GM18508 (cell line): Measurements from ENCODE around the gene SIGLEC12.

Experiments used
- ATAC-seq: cut with Tn5 transposase; IDR thresholded peaks from one replicate; pipeline ENCODE4 v1.9.1; 2021; ENCODE audit warnings: moderate number of reproducible peaks; ENCODE audit not compliant: insufficient read depth, unreplicated experiment

The SIGLEC12 gene

DNA sequence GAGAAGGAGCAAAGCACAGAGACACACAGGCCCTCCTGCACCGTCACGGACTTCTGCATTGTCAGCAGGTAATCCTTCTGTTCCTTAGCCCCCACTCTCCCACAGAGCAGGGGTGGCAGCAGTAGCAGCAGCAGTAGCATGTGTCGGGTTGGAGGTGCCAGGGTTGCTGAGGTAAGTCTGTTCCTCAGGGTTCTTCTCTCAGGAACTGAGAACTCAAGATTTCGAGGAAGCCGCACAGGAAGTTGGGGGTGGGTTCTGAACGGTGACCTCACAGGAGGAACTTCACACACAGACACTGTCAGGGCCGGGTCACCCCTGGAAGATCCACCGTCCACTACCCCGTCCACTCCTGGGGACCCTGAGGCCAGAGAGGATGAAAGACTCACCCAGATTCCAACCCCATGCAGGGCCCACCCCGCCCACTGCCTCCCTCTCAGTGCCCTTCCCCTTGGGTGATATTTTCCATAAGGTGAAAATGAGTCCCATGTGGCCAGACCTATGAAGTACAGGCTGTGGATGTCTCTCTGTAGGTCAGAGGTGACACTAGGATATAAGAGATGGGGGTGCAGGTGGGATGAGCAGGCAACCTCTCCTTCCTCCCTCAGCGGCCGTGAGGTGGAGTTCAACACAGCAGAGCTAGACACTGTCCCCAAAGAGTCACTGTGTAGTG is at the start of gene SIGLEC12:
TSS of gene SIGLEC12 (minus strand) at position 207 of the 670 bp plus-strand sequence. CDS start at position 140, 67 bp downstream.
- no peak for ATAC-seq

DNA sequence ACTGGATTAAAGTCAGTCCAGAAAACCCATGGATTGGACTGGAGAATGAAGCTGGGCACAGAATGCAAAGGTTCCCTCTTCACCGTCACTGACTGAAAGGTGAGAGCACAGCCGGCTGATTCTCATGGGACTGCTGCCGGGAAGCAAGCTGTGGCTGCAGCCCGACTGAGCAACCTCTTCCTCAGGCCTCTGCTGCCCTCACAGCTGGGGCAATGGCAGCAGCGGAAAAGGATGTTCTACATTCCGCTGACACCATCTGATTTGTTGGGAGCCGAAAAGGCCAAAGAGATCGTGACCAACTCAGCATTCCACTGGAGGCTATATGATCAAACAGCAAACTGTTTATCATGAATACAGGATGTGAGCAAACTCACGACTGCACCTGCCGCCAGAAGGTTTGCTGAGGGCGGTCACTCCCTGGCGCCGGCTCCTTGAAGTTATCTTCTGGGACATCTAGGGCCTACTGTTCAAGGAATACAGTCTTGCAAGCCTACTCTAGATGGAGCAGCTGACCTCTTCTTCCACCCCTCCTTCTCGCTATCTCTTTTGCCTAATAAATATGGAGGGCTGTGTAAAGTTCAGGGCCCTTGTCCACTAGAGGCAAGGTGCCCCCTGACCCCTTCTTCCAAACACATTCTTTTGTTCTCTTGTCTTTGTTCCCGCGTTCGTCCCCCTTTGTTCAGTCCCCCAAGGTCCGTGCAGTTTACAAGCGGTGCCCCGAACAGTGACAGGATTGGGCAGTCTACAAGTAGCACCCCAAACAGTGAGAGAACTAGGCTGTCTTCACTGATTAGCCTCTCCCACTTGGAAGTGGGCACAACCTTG is 49.5 kb upstream of the SIGLEC12 start:
- ATAC-seq, result no peak

DNA sequence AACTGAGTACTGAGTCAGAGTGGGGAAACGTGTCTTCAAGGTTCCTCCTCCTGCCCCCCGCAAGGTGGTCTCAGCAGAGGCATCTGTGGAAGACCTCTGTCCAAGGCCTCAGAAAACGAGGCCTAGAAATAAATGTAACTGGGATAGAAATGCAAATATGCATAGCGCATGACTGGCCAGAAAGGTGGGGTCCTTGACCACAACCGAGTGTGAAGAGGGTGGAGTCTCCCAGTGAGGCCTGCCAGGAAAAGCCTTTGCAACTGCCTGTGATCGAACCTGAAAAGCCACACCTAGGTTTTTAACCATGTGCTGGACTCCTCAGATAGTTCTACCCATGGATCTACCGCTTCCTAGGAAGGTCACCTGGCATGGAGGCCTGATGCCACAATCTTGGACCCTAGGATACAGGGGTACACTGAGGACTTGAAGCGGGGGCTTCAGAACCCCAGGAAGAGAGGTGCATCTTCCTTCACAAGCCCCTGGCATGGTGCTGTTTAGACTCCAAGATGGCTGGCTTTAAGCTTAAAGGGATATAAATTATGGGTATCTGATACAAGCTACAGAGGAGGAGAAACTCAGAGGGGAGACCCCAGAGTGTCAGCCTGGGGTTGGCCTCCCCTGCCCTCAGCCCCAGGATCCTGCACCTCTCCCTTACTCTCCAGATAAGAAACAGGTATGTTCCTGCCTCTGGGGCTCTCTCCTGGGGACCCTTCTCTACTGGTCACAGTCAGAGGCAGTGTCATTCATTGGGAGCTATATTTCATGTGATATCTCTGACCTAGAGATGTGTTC is 48.1 kb upstream of the SIGLEC12 start:
- ATAC-seq, result no peak

DNA sequence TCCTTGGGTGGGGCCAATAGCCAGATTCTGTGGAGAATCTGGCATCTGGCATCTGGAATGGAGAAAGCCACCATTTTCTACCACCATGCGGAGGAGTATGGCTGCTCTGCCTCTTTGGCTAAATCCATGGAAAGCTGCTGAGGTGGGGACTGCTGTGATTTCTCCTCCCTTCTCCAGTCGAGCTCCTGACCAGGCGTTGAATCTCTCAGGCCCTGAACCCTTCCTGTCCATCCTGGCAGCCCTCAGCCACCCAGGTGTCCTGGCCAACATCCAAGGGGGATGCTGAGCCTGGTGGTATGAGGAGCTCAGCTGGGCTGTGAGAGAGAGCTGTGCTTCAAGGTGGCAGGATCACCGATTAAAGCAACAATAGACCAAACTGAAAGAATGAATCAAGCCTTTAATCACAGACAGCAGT is 47.3 kb upstream of the SIGLEC12 start:
- no peak for ATAC-seq

DNA sequence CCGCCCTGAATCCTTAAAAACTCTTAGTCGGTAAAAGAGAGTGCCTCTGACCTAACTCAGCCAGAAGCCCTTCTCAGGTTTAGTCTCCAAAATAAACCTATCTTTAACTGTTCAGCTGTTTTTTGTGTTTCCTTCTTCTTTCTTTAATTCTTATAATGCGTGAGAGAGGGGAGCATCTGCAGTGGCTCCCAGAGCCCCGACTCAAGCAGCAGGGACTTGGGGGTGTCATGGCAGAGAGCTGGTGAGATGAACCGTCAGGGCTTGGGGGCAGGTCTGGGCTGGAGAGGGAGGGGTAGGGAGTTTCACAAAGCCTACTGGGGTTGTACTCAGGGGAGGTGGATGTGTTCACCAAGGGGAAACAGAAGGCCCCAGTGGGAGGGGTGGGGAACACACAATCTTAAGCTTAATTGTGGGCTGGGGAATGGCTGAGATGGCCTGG is 46.6 kb upstream of the SIGLEC12 start:
- no peak for ATAC-seq

DNA sequence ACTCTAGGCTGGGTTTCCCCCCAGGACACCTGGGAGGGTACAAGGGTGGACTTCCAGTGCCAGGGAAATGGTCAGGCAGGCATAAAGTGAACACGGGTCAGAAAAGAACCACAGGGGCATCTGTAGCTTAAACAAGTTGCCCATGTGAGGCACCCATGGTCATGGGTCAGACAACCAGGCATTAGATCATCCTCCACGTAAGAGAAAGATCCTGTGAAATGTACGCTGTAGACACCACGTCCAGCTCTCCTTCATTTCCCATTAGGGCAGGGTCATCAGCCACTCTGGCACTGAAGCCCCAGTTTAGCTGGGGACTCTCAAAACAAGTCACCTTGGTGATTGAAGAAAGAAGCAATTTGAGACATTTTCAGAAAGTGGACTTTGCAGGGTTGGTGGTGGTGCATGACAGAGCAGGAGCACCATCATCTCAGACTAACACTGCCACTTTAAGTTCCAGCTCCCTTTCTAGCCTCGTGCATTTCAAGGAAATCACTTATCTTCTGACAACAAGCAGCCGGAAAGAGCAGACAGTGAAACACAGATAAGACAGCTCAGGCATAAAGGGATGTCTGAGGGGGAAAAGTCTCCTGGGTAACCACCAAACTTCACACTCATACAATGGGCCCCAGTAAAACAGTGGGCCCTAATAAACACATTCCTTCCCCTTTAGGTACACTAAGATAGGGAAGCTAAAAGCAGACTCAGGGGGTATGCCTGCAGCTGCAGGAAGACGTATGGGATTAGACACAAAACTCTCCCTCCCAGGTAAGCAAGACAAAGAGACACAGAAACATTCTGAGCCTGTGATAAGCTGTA is 46.0 kb upstream of the SIGLEC12 start:
- no peak for ATAC-seq

DNA sequence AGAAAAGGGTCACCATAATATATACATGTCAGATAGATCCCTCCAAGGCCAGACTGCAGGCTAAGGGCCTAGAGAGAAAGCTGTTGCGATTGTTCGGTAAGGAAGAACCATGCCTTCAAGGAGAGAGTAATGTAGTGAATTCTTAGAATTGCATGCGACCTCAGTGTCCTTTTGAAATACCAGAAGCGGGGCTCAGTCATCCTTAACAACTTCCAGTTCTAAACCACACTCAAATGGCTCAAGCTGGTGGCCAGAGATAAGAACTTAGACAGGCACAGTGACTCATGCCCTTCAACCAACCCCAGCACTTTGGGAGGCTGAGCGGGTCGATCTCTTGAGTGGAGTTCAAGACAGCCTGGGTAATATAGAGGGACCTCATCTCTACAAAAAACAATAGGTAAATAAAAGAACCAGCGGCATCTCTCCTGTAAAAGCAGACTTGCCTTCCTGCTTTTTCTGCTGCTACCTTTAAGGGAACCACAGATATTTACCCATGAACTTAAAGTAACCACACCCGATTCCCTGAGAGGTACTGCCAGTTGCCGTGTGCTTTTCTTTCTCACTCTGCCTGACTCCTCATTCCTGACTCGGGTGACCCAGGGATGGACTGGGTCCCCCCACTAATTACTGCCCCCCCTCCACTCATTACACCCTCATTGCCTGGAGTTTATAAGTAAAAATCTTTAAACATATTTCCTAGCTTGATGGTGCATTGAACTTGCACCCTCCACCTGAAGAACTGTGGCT is 45.2 kb upstream of the SIGLEC12 start:
- ATAC-seq, result no peak

DNA sequence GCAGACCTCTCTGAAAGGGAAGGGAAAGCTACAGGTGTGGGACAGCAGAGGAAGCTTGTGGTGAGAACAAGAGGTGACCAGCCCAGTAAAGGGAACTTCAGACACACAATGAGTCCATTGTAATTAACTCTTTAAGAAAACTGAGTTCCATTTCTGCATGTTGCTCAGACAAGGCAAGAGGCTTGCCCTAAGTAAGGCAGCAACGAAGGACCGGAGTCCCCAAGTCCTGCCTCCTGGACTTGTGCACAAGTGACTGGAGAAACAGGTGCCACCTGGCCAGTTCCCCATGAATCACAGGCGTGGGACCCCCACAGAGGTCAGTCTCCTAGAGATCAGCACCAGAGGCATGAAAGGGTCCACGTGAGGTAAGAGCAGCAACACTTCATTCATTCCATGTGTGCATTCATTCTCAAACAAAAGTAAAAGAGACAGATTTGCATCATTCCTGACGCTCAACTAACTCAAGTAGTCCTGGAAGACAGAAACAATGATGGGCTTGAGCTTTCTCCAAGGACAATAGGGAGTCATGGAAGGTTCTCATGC is 44.6 kb upstream of the SIGLEC12 start:
- ATAC-seq, result no peak

DNA sequence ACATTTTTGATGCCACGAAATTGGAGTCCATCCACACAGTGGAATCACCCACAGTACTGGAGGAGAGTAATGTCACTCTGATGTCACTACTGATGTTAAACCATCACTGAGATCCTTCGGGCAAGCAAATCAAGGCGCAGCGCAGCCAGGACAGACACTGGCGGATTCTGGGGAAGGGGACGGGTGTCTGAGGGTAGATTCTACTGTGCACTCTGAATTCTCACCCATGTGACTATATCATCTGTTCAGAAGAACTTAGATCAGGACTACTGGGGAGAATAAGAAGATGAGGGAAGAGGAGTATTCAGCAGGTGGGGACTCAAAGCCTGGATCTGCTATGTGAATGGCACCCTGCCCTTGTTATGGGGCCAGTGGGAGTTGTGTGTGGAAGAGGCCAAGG is 42.4 kb upstream of the SIGLEC12 start:
- ATAC-seq, result no peak

DNA sequence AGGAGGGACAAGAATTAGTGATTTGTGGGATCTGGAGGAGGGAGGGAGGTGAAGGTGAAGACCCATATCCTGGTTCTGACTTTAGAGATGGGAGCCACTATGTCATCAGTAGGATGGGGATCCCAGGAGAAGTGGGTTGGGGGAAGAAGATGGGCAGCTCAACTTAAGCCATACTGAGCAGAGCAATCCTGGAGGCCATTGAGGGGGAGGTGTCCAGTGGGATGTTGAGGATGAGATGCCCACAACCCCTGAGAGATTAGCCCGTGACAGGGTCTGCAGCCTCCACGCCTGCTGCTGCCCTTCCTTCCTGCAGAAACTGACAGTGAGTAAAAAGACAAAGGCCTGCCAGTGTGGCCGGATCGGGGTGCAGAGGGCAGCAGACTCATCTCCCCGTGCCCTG is 41.1 kb upstream of the SIGLEC12 start:
- no peak for ATAC-seq

DNA sequence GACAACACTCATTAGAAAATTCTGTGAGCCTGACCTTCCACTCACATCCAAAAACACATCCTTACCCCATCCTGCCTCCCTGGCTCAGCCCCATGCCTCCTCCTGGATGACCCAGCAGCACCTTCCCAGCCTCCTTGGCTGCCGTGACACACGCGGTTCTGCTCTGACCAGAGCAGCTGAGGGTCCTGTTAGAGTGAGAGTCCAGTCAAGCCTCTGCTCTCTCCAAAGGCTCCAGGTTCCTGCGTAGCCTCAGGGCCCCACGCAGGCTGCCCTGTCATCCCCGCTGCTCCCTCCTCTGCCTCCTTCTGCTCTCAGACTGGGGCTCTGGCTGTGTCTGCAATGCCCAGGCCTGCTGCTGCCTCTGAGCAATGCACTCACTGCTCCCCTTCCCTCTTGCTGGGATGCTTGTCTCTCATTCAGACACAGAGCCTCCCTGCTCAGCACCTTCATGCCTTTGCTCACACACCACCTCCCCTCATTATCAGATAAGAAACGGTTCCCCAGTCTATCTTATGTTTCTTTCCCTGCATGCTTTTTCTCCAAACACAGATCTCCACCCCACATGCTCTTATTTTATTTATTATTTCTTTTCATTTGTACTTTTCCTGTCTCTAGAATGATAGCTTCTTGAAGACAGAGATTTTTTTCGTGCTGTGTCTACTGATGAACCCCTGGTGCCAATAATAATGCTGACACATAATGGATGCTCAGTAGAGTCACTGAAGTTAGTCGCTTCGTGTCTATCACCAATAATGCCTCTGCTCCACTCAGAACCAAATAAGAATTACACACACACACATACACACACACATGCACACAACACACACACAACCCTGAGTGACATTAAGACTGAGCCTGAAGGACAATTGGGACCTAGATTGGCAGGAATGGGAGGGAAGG is 40.1 kb upstream of the SIGLEC12 start:
- no peak for ATAC-seq

DNA sequence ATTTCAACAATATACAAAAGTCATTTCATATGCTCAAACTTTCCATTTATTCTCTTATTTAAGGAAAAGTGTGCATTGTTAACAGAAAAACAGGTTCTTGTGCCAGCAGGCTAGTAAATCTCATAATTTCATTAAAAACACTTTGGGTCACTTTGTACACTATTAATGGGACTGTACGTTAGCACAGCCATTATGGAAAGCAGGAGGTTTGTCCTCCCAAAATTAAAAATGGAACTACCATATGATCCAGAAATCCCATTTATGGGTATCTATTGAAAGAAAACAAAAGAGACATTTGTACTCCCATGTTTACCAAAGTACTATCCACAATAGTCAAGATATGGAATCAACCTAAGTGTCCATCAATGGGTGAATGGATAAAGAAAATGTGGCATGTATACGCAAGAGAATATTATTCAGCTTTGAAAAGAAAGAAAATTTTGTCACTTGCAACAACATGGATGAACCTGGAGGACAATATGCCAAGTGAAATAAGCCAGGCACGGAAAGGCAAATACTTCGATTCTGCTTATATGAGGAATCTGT is 38.3 kb upstream of the SIGLEC12 start:
- ATAC-seq, result no peak

DNA sequence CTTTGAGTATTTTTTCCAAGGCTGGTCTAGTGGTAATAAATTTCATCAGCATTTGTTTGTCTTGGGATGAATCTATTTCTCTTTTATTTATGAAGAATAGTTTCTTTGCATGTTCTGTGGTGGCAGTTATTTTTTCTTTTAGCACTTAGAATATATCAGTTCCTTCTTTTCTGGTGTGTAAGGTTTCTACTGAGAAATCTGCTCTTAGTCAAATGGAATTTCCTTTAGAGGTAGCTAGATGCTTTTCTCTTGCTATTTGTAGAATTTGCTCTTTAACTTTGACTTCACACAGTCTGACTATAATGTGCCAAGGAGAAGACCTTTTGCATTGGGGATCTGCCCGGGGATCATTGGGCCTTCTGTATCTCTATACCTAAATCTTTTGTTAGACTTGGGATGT is 33.9 kb upstream of the SIGLEC12 start:
- no peak for ATAC-seq

DNA sequence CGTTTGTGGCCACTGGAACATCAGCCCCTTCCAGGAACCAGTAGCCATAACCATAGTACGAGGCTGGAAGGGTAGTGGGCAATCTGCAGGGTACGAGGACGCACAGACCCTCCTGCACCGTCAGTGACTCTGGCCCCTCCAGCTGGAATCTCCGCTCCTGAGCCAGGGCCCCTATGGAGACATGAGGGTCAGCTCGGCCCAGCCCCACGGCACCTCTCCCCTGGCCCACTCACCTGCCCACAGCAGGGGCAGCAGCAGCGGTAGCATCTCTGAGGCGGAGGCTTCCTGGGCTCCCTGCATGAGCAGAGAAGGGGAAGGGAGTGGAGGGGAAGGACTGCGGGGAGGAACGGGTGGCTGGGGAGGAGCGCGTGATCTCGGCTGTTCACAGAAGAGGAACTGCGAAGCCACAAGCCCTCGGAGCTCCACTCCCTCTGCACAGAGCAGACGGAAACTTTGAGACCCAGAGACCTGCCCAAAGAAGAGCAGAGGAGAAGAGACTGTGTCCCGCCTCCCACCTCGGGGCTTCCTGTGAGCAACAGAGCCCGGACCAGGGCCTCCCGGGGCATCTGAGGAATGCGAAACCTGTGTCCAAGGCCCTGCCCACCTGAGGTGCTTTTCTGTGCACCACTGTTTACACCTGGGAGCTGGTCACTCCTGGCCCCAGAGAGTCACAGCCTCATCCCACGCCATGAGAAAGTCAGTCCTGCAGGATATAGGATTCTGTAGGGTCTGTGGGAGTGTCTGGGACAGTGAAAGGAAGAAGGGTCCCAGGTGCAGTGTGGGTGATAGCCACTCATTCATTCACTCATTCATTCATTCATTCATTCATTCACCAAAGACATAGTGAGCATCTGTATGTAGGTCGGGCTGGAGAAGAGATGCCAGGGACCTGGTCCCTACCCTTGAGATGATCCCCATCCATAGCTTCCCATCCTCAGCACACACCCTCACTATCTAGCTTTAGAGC is 30.0 kb upstream of the SIGLEC12 start, which contains the start of gene SIGLEC6:
TSS of gene SIGLEC6 (minus strand) at position 322 of the 967 bp plus-strand sequence. CDS start at position 300, 22 bp downstream.
- ATAC-seq, result no peak

DNA sequence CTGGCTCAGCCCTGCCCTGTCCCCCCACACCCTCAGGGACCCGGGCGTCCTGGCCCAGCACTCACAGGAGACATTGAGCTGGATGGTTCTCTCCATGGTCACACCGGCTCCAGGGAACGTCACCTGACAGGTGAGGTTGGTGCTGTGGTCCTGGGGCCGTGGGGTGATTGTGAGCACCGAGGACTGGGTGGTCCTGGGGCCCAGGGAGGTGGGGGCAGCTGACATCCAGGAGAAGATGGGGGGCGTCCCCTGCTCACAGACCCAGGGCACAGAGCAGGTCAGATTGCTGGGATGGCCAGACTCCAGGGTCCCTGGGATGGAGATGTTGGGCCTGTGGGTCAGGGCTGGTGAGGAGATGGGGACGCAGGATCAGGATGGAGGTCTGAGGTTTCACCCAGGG is 29.0 kb upstream of the SIGLEC12 start:
- no peak for ATAC-seq

DNA sequence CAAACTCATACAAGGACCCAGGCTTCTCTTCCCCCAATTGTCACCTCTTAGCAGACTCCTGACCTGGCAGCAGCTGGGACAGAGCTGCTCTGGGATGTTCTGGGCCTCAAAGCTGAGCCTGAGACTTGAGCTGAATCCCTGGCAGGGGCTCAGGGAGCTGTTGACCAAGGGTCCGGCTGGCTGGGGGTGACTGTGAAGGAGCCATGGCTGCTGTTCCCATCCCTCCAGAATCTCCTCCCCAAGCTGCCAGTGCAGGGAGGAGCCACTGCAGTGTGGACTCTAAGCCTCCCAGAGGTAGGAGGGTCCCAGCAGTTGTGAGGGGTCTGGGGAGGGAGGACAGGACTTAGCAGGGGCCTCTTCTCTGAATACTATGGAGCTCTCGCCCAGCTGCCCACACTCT is 27.7 kb upstream of the SIGLEC12 start:
- ATAC-seq, result no peak

DNA sequence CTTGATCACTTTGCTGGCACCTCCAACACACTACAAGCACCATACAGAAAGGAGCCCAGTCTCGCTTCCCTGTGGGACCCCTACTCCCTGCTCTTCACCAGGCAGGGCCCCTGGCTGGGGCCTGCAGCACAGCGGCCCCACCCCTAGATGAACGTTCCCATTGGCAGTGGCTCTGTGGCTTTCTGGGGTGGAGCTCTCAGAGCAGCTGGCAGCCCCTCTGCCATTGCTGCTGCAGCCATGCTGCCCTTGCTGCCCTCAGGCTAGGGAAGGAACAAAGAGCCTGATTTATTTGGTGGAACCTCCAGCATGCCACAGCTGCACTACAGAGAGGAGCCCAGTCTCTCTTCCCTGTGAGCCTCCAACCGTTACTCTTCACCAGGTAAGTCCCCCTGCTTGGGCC is 24.1 kb upstream of the SIGLEC12 start:
- no peak for ATAC-seq
